MCF 10A (cell line): Measurements from ENCODE around the gene CSF1R. TPM values are rescaled to one million over a fixed set of nuclear protein-coding genes. Genes with fewer than 3 reads are reported as not detected.
"Not testable (repeated sequence)": the region's sequence is repeated elsewhere in the genome, so short reads cannot be mapped to it uniquely, and the experiment has no call there.

Experiments used
- BruUV-seq: library from RNA; stranded (reverse); fragments of 400-500 nt; replicated peaks from 2 replicates; lab custom pipeline; 2021; lab: Mats Ljungman, UMichigan
- CTCF ChIA-PET: fragments of 300-600 bp; sonication (Branson Sonifier 250); formaldehyde crosslinking; extraction: SDS; loops from one replicate; lab custom pipeline; 2021; ENCODE audit warnings: antibody characterized with exemption, inconsistent platforms; lab: Yijun Ruan, JAX
- POLR2A ChIA-PET: fragments of 300-600, 350-650 bp; sonication (Branson Sonifier 250); formaldehyde crosslinking; extraction: SDS; loops from one replicate; lab custom pipeline; 2020; ENCODE audit warnings: antibody characterized with exemption, inconsistent platforms; lab: Yijun Ruan, JAX
- DNase-seq: peaks from one replicate; pipeline ENCODE4 v3.0.0-alpha.2; 2018; ENCODE audit not compliant: unreplicated experiment
- H3K27ac Mint-ChIP-seq: one replicate; pipeline ENCODE4 v1.8.0; 2022; ENCODE audit warnings: mild to moderate bottlenecking, low read depth, mixed read lengths; ENCODE audit not compliant: unreplicated experiment
- H3K27me3 Mint-ChIP-seq: one replicate; pipeline ENCODE4 v1.8.0; 2022; ENCODE audit warnings: mixed read lengths; ENCODE audit not compliant: insufficient read depth, unreplicated experiment
- H3K36me3 Mint-ChIP-seq: one replicate; pipeline ENCODE4 v1.8.0; 2022; ENCODE audit warnings: mild to moderate bottlenecking, moderate library complexity, mixed read lengths; ENCODE audit not compliant: insufficient read depth, unreplicated experiment
- H3K4me1 Mint-ChIP-seq: one replicate; pipeline ENCODE4 v1.8.0; 2022; ENCODE audit warnings: mixed read lengths; ENCODE audit not compliant: insufficient read depth, unreplicated experiment
- H3K4me3 Mint-ChIP-seq: one replicate; pipeline ENCODE4 v1.8.0; 2022; ENCODE audit warnings: mild to moderate bottlenecking, moderate library complexity, mixed read lengths; ENCODE audit not compliant: unreplicated experiment
- H3K9me3 Mint-ChIP-seq: one replicate; pipeline ENCODE4 v1.8.0; 2022; ENCODE audit warnings: mixed read lengths; ENCODE audit not compliant: unreplicated experiment
- intact Hi-C: fragments of 100-400 bp; cut with micrococcal nuclease; formaldehyde crosslinking; loops from 2 replicates; pipeline ENCODE4 v1.14.1; 2022
- total RNA-seq: library from RNA; stranded (reverse); gene quantifications from 2 replicates; pipeline ENCODE4 v1.2.3, GENCODE V29; 2022
- TF ChIP-seq, protein P1 (sequence below): fragments of 200-600 bp; IDR thresholded peaks from one replicate; pipeline ENCODE4 v1.8.0; 2022; ENCODE audit warnings: antibody characterized with exemption, mild to moderate bottlenecking; ENCODE audit not compliant: unreplicated experiment

CSF1R gene
- total RNA-seq, 1 experiment from 2014 or later = 1.6 TPM

DNA sequence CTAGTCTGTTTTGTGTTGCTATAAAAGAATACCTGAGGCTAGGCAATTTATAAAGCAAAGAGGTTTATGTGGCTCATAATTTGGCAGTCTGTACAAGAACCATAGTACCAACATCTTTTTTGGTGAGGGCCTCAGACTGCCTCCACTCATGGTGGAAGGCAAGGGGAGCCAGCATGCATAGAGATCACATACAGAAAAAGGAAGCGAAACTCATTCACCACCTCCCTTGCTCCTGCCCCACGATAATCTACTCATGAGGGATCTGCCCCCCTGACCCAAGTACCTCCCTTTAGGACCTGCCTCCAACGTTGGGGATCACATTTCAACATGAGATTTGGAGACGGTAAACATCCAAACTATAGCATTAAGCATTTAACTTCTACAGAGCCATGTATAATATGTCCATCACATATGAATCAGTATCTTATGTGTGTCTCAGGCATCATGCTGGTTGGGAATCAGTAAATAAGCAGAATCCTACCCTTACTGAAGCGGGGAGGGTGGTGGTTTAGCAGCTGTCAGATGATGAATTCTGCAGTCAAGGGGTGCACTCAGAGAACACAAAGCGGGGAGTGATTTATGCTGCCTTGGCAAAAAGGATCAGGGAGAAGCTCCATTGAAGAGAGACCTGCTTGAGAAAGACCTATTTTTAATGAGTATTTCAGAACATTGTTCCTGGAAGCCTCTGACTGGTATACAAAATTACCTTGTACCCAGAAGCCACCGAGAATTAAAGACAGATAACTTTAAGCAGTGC, 51.0 kb downstream of the CSF1R start:
- DNase-seq = no peak
- TF ChIP-seq, protein P1, sequence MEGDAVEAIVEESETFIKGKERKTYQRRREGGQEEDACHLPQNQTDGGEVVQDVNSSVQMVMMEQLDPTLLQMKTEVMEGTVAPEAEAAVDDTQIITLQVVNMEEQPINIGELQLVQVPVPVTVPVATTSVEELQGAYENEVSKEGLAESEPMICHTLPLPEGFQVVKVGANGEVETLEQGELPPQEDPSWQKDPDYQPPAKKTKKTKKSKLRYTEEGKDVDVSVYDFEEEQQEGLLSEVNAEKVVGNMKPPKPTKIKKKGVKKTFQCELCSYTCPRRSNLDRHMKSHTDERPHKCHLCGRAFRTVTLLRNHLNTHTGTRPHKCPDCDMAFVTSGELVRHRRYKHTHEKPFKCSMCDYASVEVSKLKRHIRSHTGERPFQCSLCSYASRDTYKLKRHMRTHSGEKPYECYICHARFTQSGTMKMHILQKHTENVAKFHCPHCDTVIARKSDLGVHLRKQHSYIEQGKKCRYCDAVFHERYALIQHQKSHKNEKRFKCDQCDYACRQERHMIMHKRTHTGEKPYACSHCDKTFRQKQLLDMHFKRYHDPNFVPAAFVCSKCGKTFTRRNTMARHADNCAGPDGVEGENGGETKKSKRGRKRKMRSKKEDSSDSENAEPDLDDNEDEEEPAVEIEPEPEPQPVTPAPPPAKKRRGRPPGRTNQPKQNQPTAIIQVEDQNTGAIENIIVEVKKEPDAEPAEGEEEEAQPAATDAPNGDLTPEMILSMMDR = no peak
- ChIA-PET POLR2A (interaction anchor here (0.6 to 4.7 kb wide), 7 partner anchors 9 to 727 kb away, joined by 3 to 66 read pairs (median 6); partner anchors contain the start of genes HMGXB3 and TIGD6), CTCF (interaction anchor here (0.6 to 2.0 kb wide), 9 partner anchors 9 to 1013 kb away, joined by 3 to 14 read pairs (median 5); partner anchors contain the start of genes HMGXB3 and TIGD6)
- Mint-ChIP-seq H3K4me1 (peaks cover 31% of the 10 kb centered on the region), H3K36me3 (peaks cover 82% of the 10 kb centered on the region), H3K27me3 (no peaks in the 10 kb centered on the region), H3K27ac (peak overlapping the region; percentile 36), H3K4me3 (no peak overlapping the region), H3K9me3 (no peaks in the 10 kb centered on the region)
- intact Hi-C loops = loop anchor here (5.0 kb wide), 1 partner anchor 77 kb away; no protein-coding TSS in a partner anchor
- no TSS peak for BruUV-seq

DNA sequence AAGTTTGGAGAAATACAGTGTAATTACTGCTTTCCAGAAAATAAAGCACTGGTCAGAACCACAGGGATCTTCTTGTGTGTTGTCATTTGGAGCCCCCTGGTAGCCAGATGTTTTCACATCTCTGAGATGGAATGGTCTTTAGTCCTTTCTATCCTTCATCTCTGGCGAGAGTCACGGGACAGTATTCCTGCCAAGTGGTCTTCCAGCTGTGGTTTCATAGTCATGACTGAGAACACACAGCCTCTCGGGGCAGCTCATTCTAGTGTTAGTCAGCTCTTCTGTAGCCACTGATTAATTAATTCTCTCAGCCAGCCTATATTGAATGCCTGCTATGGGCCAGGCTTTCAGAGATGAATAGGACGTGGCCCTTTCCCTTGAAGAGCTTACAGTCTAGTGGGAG, 51.7 kb downstream of the CSF1R start:
- DNase-seq = no peak
- TF ChIP-seq, protein P1 = no peak
- Mint-ChIP-seq H3K36me3 (peaks cover 79% of the 10 kb centered on the region), H3K27me3 (no peaks in the 10 kb centered on the region), H3K4me3 (no peak overlapping the region), H3K27ac (no peak overlapping the region), H3K4me1 (peaks cover 31% of the 10 kb centered on the region), H3K9me3 (no peaks in the 10 kb centered on the region)
- intact Hi-C loops = loop anchor here (5.0 kb wide), 1 partner anchor 78 kb away; no protein-coding TSS in a partner anchor
- CTCF ChIA-PET = interaction anchor here (0.5 to 1.0 kb wide), 4 partner anchors 10 to 660 kb away, joined by 3 read pairs; no protein-coding TSS in a partner anchor
- POLR2A ChIA-PET = interaction anchor here (0.6 to 4.7 kb wide), 5 partner anchors 8 to 728 kb away, joined by 3 to 66 read pairs (median 3); partner anchors contain the start of genes HMGXB3 and TIGD6
- no TSS peak for BruUV-seq

- H3K27me3 Mint-ChIP-seq = no peaks in the 10 kb centered on the region
- intact Hi-C loops = no loop called here
- POLR2A ChIA-PET = interaction anchor here (0.8 to 4.7 kb wide), 5 partner anchors 11 to 33 kb away, joined by 3 to 66 read pairs (median 6); partner anchors contain the start of genes HMGXB3 and TIGD6
- no peak overlapping the region for H3K4me3 Mint-ChIP-seq
- DNase-seq = no peak
- no peaks in the 10 kb centered on the region for H3K9me3 Mint-ChIP-seq
- H3K27ac Mint-ChIP-seq = no peak overlapping the region
- CTCF ChIA-PET = interaction anchor here (0.8 to 1.8 kb wide), 2 partner anchors 7 to 12 kb away, joined by 3 to 10 read pairs; no protein-coding TSS in a partner anchor
- H3K4me1 Mint-ChIP-seq = peaks cover 26% of the 10 kb centered on the region
- no TSS peak for BruUV-seq
- TF ChIP-seq, protein P1 = no peak
- peaks cover 78% of the 10 kb centered on the region for H3K36me3 Mint-ChIP-seq
Observed at GRCh38 chr5:150033334-150033733, 53.0 kb downstream of the CSF1R start.

- POLR2A ChIA-PET, H3K4me3 Mint-ChIP-seq, H3K4me1 Mint-ChIP-seq, H3K27ac Mint-ChIP-seq, intact Hi-C loops, H3K27me3 Mint-ChIP-seq, DNase-seq, BruUV-seq, H3K9me3 Mint-ChIP-seq: not testable (repeated sequence)
- H3K36me3 Mint-ChIP-seq = peaks cover 89% of the 10 kb centered on the region
- CTCF ChIA-PET = interaction anchor here (0.6 to 1.0 kb wide), 2 partner anchors 126 to 193 kb away, joined by 3 to 5 read pairs; no protein-coding TSS in a partner anchor
Observed at GRCh38 chr5:150028047-150028446, 58.3 kb downstream of the CSF1R start.
